Activated CD4-positive, CD25-positive, alpha-beta regulatory T cell treated with anti-CD3 and anti-CD28 coated beads, Interleukin-2, amount 50 U/mL, for 24 hours (primary cell): Measurements from ENCODE around the gene ZNF135.
A peak's percentile ranks its signal among the peaks of the same experiment; 100 is the strongest.

Experiments
- ATAC-seq, 2 donors: fragments of 150-1000 bp; cut with Tn5 transposase; one replicate each; pipeline ENCODE4 v1.10.0; 2021; ENCODE audit warnings: mild to moderate bottlenecking in 1 of 2, moderate library complexity in 1 of 2

Gene ZNF135

DNA sequence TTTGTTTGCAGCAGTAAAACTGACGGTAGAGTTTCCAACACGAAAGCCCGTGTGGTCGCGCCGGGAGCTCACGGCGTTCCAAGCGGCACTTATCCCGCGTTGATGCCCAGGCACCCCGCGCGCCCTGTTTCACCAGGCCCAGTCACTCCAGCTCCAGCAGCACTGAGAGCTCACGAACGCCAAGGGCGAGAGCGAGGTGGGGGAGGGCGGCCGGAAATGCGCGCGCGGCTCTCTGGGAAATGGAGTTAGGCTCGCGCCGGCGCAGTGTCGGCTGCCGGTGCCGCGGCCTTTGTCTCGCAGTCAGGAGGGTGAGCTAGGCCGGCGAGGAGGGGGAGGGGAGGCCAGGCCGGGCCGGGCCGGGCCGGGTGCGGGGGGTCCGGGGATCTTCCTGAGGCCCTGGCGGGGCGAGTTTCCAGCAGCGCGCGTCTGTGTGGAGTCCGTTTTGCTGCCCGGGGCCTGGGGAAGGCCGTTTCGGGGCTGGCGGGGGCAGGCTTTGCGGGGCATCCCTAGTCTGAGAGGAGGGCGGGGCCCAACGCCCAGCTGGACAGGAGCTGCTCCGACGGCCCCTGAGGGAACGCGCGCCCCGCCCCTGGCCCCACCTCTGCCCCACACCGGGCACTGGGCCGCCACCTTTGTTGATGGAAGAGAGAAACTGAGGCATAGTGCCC, at the start of gene ZNF135:
Gene ZNF135, plus strand, starts transcription at position 280 of the 668 bp plus-strand sequence. CDS start 721 bp downstream, outside the sequence.
- peak; percentile 89 to 92 for ATAC-seq

DNA sequence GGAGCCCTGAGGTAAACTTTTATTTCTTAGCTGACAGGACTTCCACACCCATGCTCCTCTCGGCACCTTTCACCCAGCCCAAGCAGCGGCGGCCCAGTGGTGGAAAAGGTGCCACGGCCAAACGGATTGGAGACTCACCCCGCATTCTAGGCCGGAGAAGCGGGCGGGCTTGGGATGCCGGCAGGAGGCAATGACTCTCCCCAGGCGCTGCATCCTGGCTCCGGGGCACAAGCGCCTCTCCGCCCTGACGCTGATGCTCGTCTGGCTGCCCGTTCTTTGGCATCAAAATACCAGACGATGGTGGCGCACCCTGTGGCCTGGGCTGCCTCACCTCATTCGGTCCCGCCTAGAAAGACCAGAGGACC, 49.8 kb upstream of the ZNF135 start:
- ATAC-seq, result no peak

DNA sequence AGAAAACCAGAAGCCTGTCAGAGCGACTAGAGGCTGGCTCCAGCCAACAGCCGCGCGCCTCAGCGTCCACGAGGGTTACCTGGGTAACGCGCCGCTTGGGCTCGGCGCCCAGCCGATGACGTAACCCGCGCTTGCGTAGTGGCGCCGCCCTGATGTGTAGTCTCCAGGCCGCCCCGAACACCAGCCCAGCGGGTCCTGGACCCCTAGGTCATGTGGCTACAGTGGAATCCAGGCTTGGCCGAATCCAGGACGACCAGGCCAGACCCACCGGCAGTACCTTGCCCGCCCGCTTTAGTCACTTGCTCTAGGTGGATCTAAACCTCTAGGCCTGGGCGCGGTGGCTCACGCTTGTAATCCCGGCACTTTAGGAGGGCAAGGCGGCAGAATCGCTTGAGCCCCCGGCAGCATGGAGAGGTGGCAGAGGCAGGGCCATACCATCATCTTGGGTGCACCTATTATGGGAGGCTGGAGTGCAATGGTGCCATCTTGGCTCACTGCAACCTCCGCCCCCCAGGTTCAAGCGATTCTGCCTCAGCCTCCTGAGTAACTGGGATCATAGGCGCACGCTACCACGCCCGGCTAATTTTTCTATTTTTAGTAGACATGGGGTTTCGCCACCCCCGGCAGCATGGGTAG, 49.3 kb upstream of the ZNF135 start:
- ATAC-seq, result peak; percentile 73 to 76

DNA sequence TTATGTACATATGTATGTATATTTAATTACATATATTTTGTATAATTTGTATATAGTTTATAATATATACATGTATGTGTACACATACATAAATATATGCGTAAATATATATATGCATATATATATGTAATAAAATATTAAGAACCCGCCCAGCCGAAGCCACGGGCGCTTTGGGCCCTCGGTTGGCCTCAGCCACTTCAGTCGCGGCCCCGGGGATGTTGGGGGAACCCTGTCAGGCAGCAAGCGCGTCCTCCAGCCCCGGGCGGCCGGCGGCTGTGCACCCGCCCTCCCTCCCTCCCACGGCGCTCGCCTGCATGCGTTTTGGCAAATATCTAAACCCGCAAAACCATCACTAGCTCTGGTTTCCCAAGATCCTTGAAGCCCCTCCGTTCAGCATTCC, 48.6 kb upstream of the ZNF135 start:
- ATAC-seq, result no peak

DNA sequence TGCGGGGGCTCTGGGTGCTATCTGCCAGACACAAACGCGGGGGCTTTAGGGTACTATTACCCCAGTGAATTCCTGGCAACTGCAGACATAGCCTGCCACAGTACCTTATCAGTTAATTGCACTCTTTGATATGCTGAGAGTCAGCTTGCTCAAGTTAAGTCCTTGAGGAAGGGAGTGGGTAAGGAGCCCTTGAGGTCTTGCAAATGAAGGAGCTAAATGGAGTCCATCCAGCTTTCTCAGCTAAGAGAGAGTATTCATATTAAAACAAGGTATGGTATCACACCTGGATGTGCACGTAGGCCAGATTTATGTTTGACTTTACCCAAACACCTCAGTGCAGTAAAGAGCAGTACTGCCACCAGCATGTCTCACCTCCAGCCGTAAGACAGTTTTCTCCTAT, 44.9 kb upstream of the ZNF135 start:
- no peak for ATAC-seq

GRCh38 chr19:58020129-58020528, 39.0 kb upstream of the ZNF135 start:
- no peak for ATAC-seq

GRCh38 chr19:58021541-58022282, 37.4 kb upstream of the ZNF135 start:
- peak; percentile 86 to 92 for ATAC-seq

DNA sequence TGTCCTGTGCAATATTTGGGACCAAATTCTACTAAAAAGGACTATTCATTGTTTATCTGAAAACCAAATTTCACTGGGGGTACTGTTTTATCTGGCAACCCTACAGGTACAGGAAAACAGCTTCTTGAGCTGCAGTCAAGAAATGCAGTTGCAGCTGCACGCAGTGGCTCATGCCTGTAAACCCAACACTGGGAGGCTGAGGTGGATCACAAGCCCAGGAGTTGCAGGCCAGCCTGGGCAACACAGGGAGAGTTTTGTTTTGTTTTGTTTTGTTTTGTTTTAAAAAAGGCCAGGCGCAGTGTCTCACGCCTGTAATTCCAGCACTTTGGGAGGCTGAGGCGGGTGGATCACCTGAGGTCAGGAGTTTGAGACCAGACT, 36.8 kb upstream of the ZNF135 start:
- peak in 1 of 2 donors; percentile 19 for ATAC-seq

GRCh38 chr19:58024661-58025060, 34.4 kb upstream of the ZNF135 start:
- no peak for ATAC-seq

- ATAC-seq, result peak in 1 of 2 donors; percentile 72
Measured at GRCh38 chr19:58033741-58034476, 25.2 kb upstream of the ZNF135 start, which contains the start of gene ZSCAN1. Gene ZSCAN1 (plus strand): TSS chr19:58034025. CDS start chr19:58037837, 3,812 bp downstream.

- no peak for ATAC-seq
Measured at GRCh38 chr19:58034477-58034793, 24.6 kb upstream of the ZNF135 start.

DNA sequence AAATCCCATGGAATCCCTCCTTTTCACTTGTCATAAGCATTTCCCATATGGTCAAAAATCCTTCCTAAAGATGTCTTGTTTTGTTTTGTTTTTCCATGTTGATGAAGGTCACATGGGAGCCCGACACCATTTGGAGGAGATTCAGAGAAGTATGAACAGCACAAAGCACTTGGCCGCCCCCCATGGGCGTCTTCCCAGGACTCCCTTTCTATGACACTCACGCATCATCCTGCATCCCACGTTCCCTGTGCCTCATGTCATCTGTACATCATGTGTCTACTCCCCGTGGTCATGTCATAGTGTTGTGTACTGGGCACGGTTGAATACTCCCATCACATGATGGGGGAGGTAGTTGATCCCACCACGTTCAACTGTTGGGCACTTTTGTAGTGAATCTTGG, 23.2 kb upstream of the ZNF135 start:
- ATAC-seq, result no peak

GRCh38 chr19:58037927-58038687, 21.0 kb upstream of the ZNF135 start:
- ATAC-seq, result no peak

DNA sequence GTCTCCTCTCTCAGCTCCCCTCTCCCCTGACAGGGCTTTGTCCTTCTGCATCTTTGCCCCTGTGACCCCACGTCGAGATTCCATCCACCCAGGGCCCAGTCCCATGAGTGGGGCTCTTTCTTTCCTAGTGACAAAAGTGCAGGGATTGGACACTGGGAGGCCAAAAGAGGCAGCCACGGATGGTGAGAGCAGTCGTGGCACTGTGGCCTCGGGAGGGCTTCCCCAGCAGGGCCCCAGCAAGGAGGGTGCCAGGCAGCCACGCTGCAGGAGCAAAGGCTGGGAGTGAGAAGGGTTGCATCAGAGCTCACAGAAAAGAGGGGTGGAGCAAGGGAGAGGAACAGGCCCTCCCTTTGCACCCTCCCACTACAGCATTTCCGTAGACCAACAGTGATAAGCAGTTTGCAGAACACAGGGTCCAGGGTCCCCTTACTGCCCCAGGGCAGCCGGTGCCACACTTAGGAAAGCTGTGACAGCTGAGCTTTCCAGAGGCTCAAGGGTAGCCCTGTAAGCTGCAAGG, 20.3 kb upstream of the ZNF135 start:
- ATAC-seq, result no peak

DNA sequence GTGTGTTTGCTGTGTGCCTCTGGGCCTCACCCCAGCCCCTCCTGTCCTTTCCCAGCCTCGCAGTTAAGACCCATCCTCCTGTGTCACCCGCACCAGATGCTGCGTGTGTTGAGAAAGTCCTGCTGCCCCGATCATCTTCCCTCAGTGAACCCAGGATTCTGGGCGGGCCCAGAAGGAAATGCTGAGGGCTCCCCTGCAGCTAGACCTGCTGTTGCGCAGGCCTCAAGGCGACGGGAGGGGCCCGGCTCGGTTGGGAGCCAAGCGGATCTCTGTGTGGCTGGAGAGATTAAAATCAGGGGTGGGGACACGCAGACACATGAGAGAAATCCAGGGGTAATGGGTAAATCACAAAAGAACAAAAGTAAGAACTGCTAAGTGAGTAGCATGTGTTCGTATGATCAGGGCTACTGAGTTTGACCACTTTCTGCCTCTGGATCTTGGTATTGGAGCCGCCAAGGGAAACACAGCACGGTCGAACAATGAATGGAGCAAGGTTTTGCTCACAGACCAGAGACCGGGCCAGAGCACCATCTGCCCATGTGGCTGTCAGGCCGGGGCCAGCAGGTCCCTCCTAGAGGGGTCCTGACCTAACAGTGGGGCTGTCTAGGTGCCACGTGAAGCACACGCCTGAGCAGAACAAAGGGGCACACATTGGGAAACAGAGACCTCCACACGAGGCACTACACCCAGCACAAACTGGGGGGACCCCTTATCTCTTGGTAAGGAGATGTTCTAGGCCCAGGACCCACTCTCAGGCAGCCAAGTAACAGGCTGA, 18.1 kb upstream of the ZNF135 start:
- no peak for ATAC-seq

- no peak for ATAC-seq
Measured at GRCh38 chr19:58042495-58043340, 16.4 kb upstream of the ZNF135 start.

- ATAC-seq, result no peak
Measured at GRCh38 chr19:58044391-58044790, 14.7 kb upstream of the ZNF135 start.

- no peak for ATAC-seq
Measured at GRCh38 chr19:58044886-58045285, 14.2 kb upstream of the ZNF135 start.

GRCh38 chr19:58045411-58046050, 13.6 kb upstream of the ZNF135 start:
- ATAC-seq, result no peak

GRCh38 chr19:58046856-58047255, 12.2 kb upstream of the ZNF135 start:
- ATAC-seq, result no peak
